Body of pancreas (tissue), 4 donors: ENCODE results near the gene PPA1.

ENCODE experiments used
- CTCF ChIP-seq, 7 experiments: fragments of 450-650 bp in 4 of 7; fragments of 200-600 bp in 3 of 7; sonication (generic) in 3 of 7; IDR thresholded peaks; one replicate each; pipeline ENCODE4 v1.5.1; 2016 to 2019; ENCODE audit warnings: antibody characterized with exemption in 7 of 7
- POLR2A ChIP-seq, 3 donors: fragments of 450-650 bp; IDR thresholded peaks; one replicate each; pipeline ENCODE4 v1.6.1; 2016; ENCODE audit warnings: antibody characterized with exemption in 3 of 3, mild to moderate bottlenecking in 2 of 3

GRCh38 chr10:70272925-70273316 is 39.7 kb upstream of the PPA1 start:
- peak; percentile 36 to 70 (median 63) for TF ChIP-seq CTCF (IDR thresholded peaks at IDR 0.05)
- no peak for TF ChIP-seq POLR2A (IDR thresholded peaks at IDR 0.05)
